GM18868 (cell line): ENCODE measurements around the gene DIP2C.

Experiments used
- ATAC-seq: cut with Tn5 transposase; IDR thresholded peaks from one replicate; pipeline ENCODE4 v1.9.1; 2021; ENCODE audit warnings: mild to moderate bottlenecking, moderate library complexity; ENCODE audit not compliant: unreplicated experiment

DIP2C gene

DNA sequence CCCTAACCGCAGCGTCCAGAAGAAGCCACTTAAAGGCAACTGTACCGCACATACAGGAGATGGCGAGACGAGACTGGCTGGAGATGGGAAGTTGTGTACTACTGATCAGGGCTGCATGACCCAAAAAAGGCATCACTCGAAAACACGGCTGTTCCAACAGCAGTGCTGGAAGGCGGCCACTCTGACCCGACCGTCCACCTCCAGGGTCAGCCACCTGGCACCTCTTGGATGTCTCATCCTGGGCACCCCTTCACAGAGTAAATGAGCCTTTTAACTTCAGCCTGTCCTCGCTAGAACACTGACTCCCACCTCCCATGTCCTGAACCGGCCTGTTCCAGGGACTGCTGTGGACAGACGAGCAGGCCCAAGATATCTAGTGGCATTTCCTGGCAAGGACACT is 180.7 kb downstream of the DIP2C start:
- ATAC-seq, result no peak

DNA sequence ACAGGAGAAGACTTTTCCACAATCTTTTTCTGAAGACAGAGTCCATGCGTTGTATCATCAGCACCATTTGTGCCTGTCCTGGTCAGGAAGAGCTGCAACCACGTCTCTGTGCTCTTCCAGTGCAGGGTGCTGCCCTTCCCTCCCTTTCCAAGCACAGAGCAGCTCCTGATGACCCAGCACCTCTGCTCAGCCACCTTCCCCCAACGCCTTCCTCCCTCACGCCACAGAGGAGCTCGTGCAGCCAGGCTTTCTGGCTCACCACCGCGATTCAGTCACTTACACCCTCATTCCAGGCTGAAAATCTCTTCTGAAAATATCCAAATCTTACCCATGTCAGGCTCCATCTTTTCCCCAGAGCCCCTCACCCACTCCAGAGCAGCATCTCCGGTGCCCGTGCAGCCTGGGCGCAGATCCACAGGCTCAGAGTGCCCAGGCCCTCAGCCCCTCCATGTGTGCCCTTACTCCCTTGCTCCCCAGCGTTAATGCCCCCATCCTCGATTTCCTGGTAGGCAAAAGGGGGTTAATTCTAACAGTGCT is 181.5 kb downstream of the DIP2C start:
- no peak for ATAC-seq

DNA sequence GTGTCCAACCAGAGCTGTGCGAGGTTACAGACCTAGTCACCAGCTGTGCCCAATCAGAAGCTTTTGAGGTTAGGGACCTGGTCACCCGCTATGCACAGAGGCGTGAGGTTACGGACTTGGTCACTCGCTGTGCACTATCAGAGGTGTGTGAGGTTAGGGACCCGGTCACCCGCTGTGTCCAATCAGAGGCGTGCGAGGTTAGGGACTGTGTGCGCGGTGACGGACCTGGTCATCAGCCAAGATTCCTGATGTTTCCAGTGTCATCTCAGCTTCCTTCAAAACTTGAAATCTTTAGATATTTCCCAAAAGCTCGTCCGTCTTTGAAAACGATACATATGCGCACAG is 182.1 kb downstream of the DIP2C start:
- ATAC-seq, result no peak

DNA sequence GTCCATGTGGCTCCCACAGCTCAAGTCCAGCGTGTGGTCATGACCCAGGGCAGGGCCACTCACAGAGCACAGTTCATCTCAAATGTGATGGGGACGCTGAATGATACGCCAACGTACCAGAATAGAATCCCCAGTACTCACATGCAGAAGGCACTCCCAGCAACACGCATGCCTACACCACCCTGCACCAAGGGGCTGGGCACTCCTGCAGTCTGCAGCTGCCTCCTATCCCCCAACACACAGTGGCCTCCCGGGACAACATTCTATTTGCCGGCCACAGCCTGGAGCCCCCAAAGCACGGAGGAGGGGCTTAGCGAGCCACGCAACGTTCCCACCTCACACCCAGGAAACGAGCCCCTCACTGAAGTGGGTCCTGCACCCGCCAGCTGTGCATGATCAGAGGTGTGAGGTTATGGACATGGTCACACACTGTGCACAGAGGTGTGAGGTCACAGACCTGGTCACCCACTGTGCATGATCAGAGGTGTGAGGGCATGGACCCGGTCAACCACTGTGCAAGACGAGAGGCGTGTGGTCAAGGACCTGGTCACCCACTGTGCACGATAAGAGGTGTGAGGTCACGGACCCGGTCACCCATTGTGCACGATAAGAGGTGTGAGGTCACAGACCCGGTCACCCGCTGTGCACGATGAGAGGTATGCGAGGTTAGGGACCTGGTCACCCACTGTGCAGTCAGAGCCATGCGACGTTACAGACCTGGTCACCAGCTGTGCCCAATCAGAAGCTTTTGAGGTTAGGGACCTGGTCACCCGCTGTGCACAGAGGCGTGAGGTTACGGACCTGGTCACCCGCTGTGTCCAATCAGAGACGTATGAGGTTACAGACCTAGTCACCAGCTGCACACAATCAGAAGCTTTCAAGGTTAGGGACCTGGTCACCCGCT is 182.8 kb downstream of the DIP2C start:
- no peak for ATAC-seq

DNA sequence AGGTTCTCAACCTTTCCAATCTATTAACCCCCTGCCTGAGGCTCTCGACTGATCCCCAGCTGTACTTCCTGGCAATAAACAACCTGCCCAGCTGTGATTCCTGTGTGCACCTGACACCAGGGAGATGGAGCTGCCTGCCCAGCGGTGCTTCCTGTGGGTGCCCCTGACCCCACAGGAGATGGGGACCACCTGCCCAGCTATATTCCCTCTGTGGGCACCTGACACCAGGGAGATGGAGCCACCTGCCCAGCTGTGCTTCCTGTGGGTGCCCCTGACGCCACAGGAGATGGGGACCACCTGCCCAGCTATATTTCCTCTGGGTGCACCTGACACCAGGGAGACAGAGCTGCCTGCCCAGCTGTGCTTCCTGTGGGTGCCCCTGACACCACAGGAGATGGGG is 184.0 kb downstream of the DIP2C start:
- no peak for ATAC-seq

DNA sequence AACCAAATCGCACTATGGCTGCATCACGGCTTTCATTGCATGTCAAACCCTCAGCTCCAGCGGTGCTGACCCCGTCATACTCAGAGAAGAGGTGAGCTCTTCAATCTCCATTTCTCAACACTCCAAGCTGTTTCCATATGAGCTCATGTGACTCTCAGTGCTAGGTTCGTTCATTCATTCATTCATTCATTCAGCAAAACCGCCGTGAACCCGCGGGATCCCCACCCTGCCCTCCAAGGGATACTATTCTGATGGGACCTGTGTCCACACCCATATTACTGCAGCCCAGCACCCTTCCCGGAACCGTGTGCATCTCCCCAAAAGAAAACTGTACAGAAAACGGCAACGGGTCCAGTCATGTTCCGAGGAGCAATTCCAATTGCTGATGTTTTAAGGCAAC is 184.7 kb downstream of the DIP2C start:
- ATAC-seq, result no peak

DNA sequence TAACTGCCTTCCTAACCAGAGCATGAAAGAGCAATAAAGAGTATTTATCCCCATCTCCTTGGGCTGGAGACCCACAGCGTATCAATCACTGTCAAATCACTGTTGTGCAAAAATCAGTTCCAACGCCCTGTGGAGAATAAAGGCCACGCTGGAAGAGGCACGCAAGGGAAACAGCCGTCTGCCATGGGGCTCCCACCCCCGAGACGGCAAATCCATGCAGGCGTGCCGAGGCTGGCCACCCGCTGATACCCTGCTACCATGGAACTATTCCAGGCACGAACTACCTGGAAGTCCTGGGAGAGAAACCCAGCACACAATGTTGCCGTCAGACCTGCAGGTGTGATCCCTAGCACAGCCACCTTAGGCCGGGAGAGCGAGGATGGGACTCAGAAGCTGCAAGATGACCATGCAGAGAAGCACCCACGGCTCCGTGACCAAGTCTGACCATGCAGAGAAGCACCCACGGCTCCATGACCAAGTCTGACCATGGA is 185.3 kb downstream of the DIP2C start:
- ATAC-seq, result no peak

DNA sequence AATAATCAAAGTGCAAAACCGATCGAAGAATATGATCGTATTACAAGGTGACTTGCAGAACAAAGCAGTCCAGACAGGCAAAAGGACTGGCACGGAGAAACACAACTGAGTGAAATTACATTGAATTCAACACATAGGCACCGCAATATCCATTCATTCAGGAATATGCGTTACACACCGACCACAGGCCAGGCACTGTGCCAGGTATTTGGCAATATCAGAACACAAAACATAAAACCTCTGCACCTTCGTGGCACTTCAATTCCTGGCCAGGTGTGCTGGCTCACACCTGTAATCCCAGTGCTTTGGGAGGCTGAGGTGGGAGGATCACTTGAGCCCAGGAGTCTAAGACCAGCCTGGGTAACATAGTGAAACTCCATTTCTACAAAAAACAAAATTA is 187.9 kb downstream of the DIP2C start:
- no peak for ATAC-seq

DNA sequence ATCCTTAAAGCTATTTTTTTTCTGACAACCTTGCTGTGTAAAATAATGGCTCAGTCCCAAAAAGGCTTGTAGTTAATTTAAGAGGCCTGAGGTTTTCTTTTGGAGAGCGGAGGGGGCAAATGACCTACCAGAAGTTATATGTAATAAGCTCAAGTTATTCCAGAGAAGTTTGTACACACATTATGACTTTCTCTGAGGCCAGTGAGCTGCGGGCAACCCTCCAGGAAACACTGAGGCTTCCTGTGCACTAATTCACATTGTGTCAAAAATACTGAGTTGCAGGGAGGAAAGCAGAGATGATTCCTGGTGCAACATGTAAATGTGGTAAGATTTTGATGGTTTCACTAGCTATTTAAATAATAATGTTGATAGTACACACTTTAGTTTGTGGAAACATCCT is 188.6 kb downstream of the DIP2C start:
- no peak for ATAC-seq

DNA sequence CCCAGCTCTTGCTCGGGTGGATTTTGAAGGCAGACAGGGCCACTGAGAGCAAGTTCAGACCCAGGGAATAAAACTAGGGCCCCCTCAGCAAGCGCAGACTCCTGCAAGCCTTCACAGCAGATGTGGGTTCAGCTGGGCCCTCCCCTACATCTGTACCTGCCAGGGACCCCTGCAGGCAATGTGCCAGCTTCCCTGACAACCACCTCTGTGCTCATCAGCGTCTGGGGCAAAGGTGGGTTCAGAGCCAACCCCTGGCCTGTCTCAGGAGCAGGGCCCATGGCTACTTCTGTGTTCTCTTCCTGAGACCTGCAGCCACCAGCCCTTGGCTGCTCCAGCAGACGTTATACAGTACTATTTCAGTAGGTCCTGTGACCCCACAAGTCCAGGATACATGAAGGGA is 189.5 kb downstream of the DIP2C start:
- ATAC-seq, result no peak

DNA sequence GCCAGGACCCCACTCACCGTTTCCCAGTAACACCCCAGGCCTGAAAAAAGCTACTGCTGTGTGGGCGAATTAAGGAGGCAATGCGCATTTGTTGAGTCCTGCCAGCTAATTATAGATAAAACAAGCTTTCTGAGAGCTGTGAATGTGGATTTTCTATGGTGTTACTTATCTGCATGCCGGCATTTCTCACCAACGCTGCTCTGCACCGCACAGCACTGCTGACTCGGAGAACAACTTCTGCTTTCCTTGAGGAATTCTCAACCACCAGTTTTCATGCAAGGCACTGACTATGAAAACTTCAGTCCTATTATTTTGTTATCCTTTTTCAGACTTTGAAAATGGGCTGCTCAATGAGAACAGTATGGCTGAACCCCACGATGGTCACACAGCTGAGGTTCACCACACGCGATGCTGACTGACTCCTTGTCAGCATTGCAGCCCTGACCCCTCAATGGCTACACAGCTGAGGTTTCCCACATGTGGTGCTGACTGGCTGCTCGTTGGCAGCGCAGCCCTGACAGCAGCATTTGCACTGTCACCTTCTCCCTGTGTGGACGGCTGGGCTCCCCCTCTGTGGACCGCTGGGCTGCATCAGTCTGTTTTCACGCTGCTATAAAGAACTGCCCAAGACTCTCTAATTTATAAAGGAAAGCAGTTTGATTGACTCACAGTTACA is 190.6 kb downstream of the DIP2C start:
- no peak for ATAC-seq

DNA sequence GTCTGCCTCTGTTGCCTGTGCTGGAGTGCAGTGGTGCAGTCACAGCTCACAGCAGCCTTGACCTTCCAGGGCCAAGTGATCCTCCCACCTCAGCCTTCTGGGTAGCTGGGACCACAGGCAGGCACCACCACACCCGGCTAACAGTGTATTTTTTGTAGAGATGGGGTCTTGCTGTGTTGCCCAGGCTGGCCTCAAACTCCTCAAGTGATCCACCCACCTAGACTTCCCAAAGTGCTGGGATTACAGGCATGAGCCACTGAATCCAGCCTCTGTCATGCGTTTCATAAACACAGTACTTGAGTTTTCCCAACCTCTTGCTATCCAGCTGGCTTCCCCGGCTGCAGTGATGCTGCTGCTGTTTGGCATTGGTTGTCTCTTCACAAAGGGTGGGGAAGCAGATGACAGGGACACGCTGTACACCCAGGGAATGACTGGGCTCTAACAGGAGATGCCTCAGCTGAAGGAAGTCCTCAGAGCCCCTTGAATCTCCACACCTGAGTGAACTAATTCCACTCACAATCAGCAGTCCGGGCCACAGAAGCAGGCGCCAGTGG is 191.5 kb downstream of the DIP2C start:
- ATAC-seq, result no peak

DNA sequence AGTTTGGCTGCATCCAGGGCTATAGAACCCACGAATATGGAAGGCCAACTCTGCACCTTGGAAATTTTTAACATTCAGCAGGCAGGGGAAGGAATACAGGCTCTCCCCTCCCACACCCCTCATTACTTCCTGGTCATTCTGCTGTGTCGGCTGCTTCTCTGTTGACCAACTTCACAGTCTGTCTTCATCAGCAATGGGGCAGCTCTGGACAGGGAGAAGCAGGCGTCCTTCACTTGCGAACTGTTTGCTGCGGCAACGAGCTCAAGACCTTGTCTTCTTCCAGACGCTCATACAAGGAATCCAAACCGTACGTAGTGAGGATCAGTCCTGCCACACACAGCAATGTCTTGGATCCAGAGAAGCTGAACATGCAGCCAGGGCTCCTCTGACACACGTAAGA is 192.2 kb downstream of the DIP2C start:
- ATAC-seq, result no peak

DNA sequence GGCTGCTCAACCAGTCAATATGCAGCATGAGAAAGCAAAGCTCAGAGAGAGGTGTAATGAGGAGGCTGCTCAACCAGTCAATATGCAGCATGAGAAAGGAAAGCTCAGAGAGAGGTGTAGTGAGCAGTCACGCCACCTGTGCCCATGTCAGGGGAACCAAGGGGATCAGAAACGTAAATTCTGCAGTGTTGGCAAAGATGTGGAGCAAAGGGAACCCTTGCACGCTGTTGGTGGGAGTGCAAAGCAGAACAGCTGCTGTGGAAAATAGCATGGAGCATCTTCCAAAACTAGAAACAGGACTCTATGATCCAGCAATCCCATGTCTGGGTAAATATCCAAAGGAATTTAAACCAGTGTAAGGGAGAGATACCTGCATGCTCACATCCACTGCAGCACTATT is 194.9 kb downstream of the DIP2C start:
- ATAC-seq, result no peak

DNA sequence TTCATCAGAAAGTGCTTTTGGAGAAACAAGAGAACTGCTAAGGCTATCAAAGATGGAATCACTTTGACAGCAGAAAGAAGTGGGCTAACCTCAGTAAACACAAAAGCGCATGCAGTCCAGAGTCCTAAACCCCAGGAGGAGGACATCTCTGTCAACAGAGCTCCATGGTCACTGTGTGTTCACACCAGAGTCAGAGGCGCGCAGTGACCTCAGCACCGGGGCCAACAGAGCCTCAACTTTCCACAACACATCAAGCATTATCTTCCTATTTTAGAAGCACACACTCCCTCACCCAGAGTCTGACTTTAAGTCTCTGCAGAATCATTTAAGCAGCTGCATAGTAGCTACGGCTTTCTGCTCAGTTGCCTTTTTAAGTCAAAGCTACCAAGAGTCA is 195.3 kb downstream of the DIP2C start:
- no peak for ATAC-seq

DNA sequence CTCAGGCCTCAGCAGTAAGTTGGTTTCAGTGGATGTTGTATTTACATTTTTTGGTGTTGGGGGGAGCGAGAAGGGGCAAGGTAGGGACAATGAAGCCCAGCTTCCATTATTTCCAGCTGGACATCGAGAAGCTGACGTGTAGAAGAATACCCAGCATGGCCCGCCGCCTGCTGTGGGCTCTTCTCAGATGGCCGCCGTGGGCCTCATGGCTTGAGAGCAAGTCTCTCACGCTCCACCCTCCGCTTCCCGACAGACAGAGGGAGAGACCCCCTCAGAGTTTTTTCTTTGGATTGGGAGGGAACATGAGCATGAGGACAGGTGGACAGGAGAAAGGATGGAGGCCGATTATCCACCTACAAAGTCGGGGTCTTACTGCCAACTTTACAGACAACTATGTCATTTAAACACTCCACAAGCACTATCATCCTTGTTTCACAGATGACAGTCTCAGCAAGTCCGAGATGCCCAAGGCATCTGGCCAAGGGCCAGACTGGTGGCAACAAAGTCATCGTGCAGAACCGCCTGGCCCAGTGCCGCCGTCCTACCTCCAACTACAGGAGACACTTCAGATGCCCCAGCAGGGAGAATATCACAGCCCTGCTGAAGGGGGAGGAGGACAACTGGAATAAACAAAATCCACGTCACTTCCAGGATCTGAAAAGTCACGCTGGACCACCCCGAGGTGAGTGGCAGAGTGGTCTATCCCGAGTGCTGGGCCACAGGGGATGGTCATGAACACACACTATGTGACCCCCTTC is 195.9 kb downstream of the DIP2C start:
- no peak for ATAC-seq

DNA sequence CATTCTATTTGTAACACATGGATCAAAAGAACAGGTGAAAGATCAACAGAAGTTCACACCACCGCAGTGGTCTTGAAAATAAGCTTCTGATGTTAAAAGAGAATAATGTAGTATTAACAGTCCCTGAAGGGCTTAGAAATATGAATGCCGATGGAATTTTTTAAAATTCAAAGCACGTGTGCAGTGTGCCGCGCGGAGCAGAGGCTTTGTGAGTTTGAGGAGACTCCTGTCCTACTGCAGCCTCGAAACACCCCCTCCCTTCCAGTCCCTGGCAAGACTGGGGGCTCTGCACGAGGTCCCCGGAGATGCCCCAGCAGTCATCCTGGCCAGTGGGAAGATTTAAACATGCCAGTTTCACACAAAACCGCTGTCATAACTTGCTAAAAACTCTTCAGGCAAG is 196.6 kb downstream of the DIP2C start:
- ATAC-seq, result no peak

DNA sequence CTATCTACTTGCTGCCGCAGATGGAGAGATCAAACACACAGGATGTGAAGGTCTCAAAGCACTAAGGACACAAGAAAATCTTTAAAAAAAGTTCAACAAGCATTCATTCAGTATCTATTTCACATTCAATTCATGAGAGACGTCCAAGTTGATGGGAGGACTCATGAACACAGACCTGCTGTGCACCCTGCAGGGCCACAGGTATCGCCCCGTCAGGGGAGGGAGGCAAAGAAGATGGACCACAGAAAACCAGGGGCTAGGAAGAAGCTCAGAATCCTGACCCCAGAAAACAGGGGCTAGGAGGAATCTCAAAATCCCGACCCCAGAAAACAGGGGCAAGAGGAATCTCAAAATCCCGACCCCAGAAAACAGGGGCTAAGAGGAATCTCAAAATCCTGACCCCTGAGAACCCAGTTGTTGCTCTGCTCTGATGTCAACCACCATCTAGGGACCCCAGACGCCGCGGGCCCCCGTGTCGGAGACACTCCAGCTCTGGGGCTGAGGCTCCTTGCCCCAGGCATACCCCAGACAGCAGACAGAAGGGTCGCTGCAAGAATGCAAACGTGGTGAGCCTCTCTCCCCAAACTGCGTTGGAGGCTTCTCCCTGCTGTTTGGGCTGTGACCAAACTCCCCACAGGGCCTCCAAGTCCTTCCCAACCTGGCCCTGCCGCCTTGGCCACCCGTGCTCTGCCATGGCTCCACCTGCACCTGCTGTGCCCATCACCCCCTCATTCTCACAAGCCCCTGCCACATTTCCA is 197.6 kb downstream of the DIP2C start:
- ATAC-seq, result no peak

DNA sequence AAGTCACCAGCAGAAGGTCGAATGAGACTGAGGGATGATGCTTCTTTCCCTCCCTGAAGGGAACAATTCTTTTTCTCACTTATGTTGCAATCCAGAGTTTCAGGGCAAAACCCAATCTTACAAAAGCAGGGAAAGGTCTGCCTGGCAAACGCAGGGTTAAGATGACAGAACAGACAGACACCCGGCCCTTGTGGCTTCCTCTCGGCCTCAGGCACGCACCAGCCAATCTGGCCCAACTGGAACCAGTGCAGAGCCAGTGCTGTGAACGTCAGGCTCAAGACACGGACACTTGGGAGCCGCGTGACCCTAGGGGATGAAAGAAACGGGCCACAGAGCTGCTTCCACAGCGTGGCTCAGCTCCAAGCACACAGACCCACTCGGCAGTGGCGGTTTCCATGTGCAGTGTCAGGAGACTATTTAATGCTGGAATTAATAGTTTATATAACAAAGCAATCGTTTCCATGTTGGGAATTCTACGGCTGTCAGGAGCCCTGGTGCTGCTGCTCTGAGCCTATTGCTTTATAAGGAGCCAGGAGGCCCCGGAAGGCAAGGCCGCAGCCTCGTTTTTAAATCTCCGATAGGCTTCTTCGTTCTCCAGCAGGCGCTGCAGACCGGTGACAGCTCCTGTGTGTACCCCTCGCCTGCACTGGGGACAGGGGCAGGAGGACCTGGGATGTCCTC is 198.4 kb downstream of the DIP2C start:
- no peak for ATAC-seq

DNA sequence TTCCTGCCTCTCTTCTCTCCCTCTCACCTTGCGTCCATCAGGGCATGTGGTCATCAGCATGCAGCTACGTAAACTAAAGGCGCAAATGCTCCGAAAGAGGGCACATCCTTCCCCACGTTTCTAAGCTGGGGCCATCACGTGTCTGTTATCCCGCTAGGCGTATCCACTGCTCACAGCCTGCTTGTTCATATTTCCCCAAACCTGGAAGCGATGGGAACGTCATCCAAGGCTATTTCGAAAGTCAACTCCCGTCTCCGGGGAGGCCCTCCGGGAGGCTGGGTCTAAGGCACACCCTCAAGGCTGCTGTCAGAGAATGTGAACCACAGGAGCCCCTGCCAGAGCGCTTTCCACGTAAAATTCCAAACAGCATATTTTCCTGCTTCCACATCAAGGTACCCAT is 199.2 kb downstream of the DIP2C start:
- ATAC-seq, result no peak
